ENCODE measurements around the gene NTPCR. TPM values are rescaled to one million over a fixed set of nuclear protein-coding genes. Genes with fewer than 3 reads are reported as not detected.

Gene NTPCR
- total and polyA plus RNA-seq, 10 donors: 18.8 to 42.6 (median 29.8) TPM

- H3K9me3 ChIP-seq: no peaks in the 10 kb centered on the region
Observed at GRCh38 chr1:232936941-232937340, 13.5 kb upstream of the NTPCR start.

GRCh38 chr1:232937741-232938375, 12.6 kb upstream of the NTPCR start:
- no peak overlapping the region for H3K4me3 ChIP-seq
- H3K27me3 ChIP-seq (replicated peaks in 1 of 7): peaks cover 0 to 4% (median 0%) of the 10 kb centered on the region in 7 donors
- DNase-seq: no peak

More at GRCh38 chr1:232936941-232937340, 13.5 kb upstream of the NTPCR start:
- intact Hi-C loops (cut with DNase I; ENCODE audit: low total_unique reads): no loop called here
- 86 to 95% (median 89%) methylated on average over 6 of the region's 6 CpGs for WGBS, 5 donors
- peaks cover 0 to 4% (median 0%) of the 10 kb centered on the region in 7 donors for H3K27me3 ChIP-seq (replicated peaks in 1 of 7)
- no peaks in the 10 kb centered on the region for H3K36me3 ChIP-seq
- H3K4me3 ChIP-seq: no peak overlapping the region
- H3K4me1 ChIP-seq: peaks cover 0 to 8% (median 0%) of the 10 kb centered on the region in 6 donors
- DNase-seq: no peak
- H3K27ac ChIP-seq: no peak overlapping the region
- TF ChIP-seq POLR2A (IDR thresholded peaks at IDR 0.05) (no peak), CTCF (IDR thresholded peaks at IDR 0.05 in 8 of 11, conservative IDR thresholded peaks at IDR 0.05 in 3 of 11) (no peak), POLR2AphosphoS5 (IDR thresholded peaks at IDR 0.05) (no peak)

GRCh38 chr1:232938926-232939325, 11.5 kb upstream of the NTPCR start:
- intact Hi-C loops (cut with DNase I; ENCODE audit: low total_unique reads): no loop called here
- Histone ChIP-seq H3K27ac (no peak overlapping the region), H3K36me3 (no peaks in the 10 kb centered on the region), H3K4me1 (peaks cover under 1 to 16% (median 6%) of the 10 kb centered on the region in 6 donors), H3K9me3 (no peaks in the 10 kb centered on the region), H3K4me3 (no peak overlapping the region), H3K27me3 (replicated peaks in 1 of 7) (peaks cover 0 to 4% (median 0%) of the 10 kb centered on the region in 7 donors)
- TF ChIP-seq CTCF (IDR thresholded peaks at IDR 0.05 in 8 of 11, conservative IDR thresholded peaks at IDR 0.05 in 3 of 11): no peak
- TF ChIP-seq POLR2AphosphoS5 (IDR thresholded peaks at IDR 0.05): no peak
- TF ChIP-seq POLR2A (IDR thresholded peaks at IDR 0.05): no peak
- WGBS, 5 donors: 94 to 98% (median 97%) methylated on average over 10 to 11 of the region's 11 CpGs
- no peak for DNase-seq

More at GRCh38 chr1:232937741-232938375, 12.6 kb upstream of the NTPCR start:
- Histone ChIP-seq H3K9me3 (no peaks in the 10 kb centered on the region), H3K27ac (no peak overlapping the region), H3K36me3 (no peaks in the 10 kb centered on the region), H3K4me1 (peaks cover 0 to 8% (median 0%) of the 10 kb centered on the region in 6 donors)
- intact Hi-C loops (cut with DNase I; ENCODE audit: low total_unique reads): no loop called here
- 55 to 82% (median 60%) methylated on average over 8 of the region's 8 CpGs for WGBS, 5 donors
- TF ChIP-seq CTCF (IDR thresholded peaks at IDR 0.05 in 8 of 11, conservative IDR thresholded peaks at IDR 0.05 in 3 of 11): no peak

- Histone ChIP-seq H3K4me1 (peaks cover 3 to 18% (median 14%) of the 10 kb centered on the region in 6 donors), H3K4me3 (no peak overlapping the region), H3K27ac (no peak overlapping the region), H3K27me3 (replicated peaks in 1 of 7) (peaks cover 0 to 4% (median 0%) of the 10 kb centered on the region in 7 donors), H3K9me3 (no peaks in the 10 kb centered on the region), H3K36me3 (no peaks in the 10 kb centered on the region)
- TF ChIP-seq POLR2A (IDR thresholded peaks at IDR 0.05) (no peak), POLR2AphosphoS5 (IDR thresholded peaks at IDR 0.05) (no peak), CTCF (IDR thresholded peaks at IDR 0.05 in 8 of 11, conservative IDR thresholded peaks at IDR 0.05 in 3 of 11) (no peak)
- no peak for DNase-seq
- intact Hi-C loops (cut with DNase I; ENCODE audit: low total_unique reads): no loop called here
- 87 to 95% (median 89%) methylated on average over 2 of the region's 2 CpGs for WGBS, 5 donors
Observed at GRCh38 chr1:232939748-232940147, 10.7 kb upstream of the NTPCR start.
